ENCODE measurements around the gene TBC1D24.

- no peak for TF ChIP-seq CTCF (conservative IDR thresholded peaks at IDR 0.05 in 1 of 2, IDR thresholded peaks at IDR 0.05 in 1 of 2; ENCODE audit: low read depth in 1 of 2, low read length in 2 of 2)
- TF ChIP-seq EZH2 (IDR thresholded peaks at IDR 0.05; ENCODE audit: low read length, missing control alignments) = no peak
Observed at GRCh38 chr16:2499890-2500429, 25.0 kb downstream of the TBC1D24 start.
